HUES64 (cell line): Measurements from ENCODE around the gene JAZF1.

Source experiments
- H3K27ac ChIP-seq: 2 replicates; pipeline ENCODE4 v1.7.0; 2013; ENCODE audit warnings: low read depth, low read length, inconsistent platforms
- H3K27me3 ChIP-seq: 2 replicates; pipeline ENCODE4 v1.6.1; 2013; ENCODE audit warnings: mild to moderate bottlenecking, low read length; ENCODE audit not compliant: insufficient read depth
- H3K36me3 ChIP-seq: 2 replicates; pipeline ENCODE4 v1.6.1; 2013; ENCODE audit warnings: mild to moderate bottlenecking, low read length; ENCODE audit not compliant: insufficient read depth
- H3K4me1 ChIP-seq: 2 replicates; pipeline ENCODE4 v1.6.1; 2013; ENCODE audit warnings: mild to moderate bottlenecking, low read length, moderate library complexity; ENCODE audit not compliant: insufficient read depth
- H3K4me3 ChIP-seq: 2 replicates; pipeline ENCODE4 v1.5.1; 2013; ENCODE audit warnings: mild to moderate bottlenecking, low read length, moderate library complexity
- H3K9ac ChIP-seq: 2 replicates; pipeline ENCODE4 v1.6.1; 2013; ENCODE audit warnings: mild to moderate bottlenecking, low read depth, low read length
- H3K9me3 ChIP-seq: 2 replicates; pipeline ENCODE4 v1.6.1; 2013; ENCODE audit warnings: low read depth, low read length; ENCODE audit not compliant: insufficient read depth
- WGBS: fragments of 150-250, 120-280 bp; methylation state at CpG from one replicate; pipeline ENCODE4 v1.1.7; 2013; ENCODE audit warnings: missing lambda C conversion rate; 5-methylcytosine and 5-hydroxymethylcytosine counted together

Gene JAZF1

GRCh38 chr7:28165961-28166955 lies 14.3 kb downstream of the JAZF1 start:
- no peak overlapping the region for H3K27ac ChIP-seq
- no peaks in the 10 kb centered on the region for H3K36me3 ChIP-seq
- WGBS: 93% methylated on average over 2 of the region's 4 CpGs
- peaks cover 26% of the 10 kb centered on the region for H3K4me1 ChIP-seq
- H3K4me3 ChIP-seq: no peak overlapping the region
- no peaks in the 10 kb centered on the region for H3K27me3 ChIP-seq
- no peaks in the 10 kb centered on the region for H3K9me3 ChIP-seq
- no peak overlapping the region for H3K9ac ChIP-seq

DNA sequence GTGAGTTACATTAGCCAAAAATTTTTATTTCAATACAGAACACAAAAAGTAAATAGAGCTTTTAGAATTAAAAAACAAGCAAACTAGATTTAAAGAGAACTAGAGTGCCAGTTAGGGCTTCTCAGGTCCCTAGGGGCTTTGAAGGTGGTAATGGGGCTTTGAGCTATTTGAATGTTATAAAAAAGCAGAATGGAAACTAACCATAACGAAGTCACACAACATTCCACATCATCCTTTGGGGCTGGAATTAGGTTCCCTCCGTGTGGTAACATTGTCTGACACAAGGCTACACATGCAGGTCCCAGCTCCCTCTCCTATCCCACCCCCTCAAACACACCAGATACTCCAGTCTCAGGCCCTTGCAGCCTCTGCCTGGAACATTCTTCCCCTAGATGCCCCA lies 15.3 kb downstream of the JAZF1 start:
- Histone ChIP-seq H3K27me3 (no peaks in the 10 kb centered on the region), H3K9ac (no peak overlapping the region), H3K9me3 (no peaks in the 10 kb centered on the region), H3K4me1 (peaks cover 17% of the 10 kb centered on the region), H3K27ac (no peak overlapping the region), H3K36me3 (no peaks in the 10 kb centered on the region), H3K4me3 (no peak overlapping the region)
- 87% methylated on average over 2 of the region's 2 CpGs for WGBS

- Histone ChIP-seq H3K4me1 (peaks cover 10% of the 10 kb centered on the region; the same call in 1 of the 2 replicates), H3K36me3 (no peaks in the 10 kb centered on the region), H3K27ac (no peak overlapping the region), H3K27me3 (no peaks in the 10 kb centered on the region), H3K9me3 (no peaks in the 10 kb centered on the region), H3K4me3 (no peak overlapping the region), H3K9ac (no peak overlapping the region)
Measured at GRCh38 chr7:28163949-28164348, 16.6 kb downstream of the JAZF1 start.

DNA sequence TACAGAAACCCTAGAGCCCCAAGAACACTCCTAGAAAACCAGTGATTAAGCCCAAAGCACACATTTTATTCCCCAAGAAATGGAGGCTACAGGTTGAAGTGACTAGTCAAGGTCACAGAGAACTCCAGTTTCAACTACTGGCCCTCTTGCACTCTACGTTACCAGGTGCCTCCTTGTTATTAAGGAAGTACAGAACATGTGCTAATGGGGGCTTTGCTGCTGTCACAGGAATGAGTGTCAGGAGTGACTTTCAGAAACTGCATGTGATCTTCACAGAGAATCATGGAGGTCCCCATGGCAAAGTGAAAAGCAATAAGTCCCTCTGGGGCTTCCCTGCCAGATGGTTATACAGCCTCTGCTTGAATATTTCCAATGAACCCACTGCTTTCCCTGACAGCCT lies 19.3 kb downstream of the JAZF1 start:
- peaks cover 2% of the 10 kb centered on the region; the same call in 1 of the 2 replicates for H3K4me1 ChIP-seq
- H3K4me3 ChIP-seq: no peak overlapping the region
- H3K9ac ChIP-seq: no peak overlapping the region
- H3K9me3 ChIP-seq: no peaks in the 10 kb centered on the region
- H3K27ac ChIP-seq: no peak overlapping the region
- no peaks in the 10 kb centered on the region for H3K36me3 ChIP-seq
- WGBS: 96% methylated on average over 1 of the region's 1 CpG
- no peaks in the 10 kb centered on the region for H3K27me3 ChIP-seq

- Histone ChIP-seq H3K4me1 (no peaks in the 10 kb centered on the region), H3K36me3 (no peaks in the 10 kb centered on the region), H3K4me3 (no peak overlapping the region), H3K27ac (no peak overlapping the region), H3K9me3 (no peaks in the 10 kb centered on the region), H3K9ac (no peak overlapping the region), H3K27me3 (no peaks in the 10 kb centered on the region)
- WGBS: 91% methylated on average over 4 of the region's 4 CpGs
Measured at GRCh38 chr7:28160551-28160991, 20.0 kb downstream of the JAZF1 start.

GRCh38 chr7:28157831-28158416 lies 22.7 kb downstream of the JAZF1 start:
- Histone ChIP-seq H3K27ac (no peak overlapping the region), H3K9ac (no peak overlapping the region), H3K4me3 (no peak overlapping the region), H3K4me1 (no peaks in the 10 kb centered on the region; the same call in 1 of the 2 replicates), H3K27me3 (no peaks in the 10 kb centered on the region), H3K36me3 (no peaks in the 10 kb centered on the region), H3K9me3 (no peaks in the 10 kb centered on the region)
- 82% methylated on average over 4 of the region's 7 CpGs for WGBS

GRCh38 chr7:28157076-28157745 lies 23.4 kb downstream of the JAZF1 start:
- Histone ChIP-seq H3K27ac (no peak overlapping the region), H3K4me3 (no peak overlapping the region), H3K27me3 (no peaks in the 10 kb centered on the region), H3K9ac (no peak overlapping the region), H3K36me3 (no peaks in the 10 kb centered on the region), H3K4me1 (peaks cover 3% of the 10 kb centered on the region; the same call in 1 of the 2 replicates), H3K9me3 (no peaks in the 10 kb centered on the region)
- WGBS: 90% methylated on average over 6 of the region's 6 CpGs

- Histone ChIP-seq H3K9ac (no peak overlapping the region), H3K36me3 (no peaks in the 10 kb centered on the region), H3K4me1 (peaks cover 4% of the 10 kb centered on the region; the same call in 1 of the 2 replicates), H3K9me3 (no peaks in the 10 kb centered on the region), H3K4me3 (no peak overlapping the region), H3K27ac (no peak overlapping the region), H3K27me3 (no peaks in the 10 kb centered on the region)
- 72% methylated on average over 4 of the region's 4 CpGs for WGBS
Measured at GRCh38 chr7:28156401-28156800, 24.2 kb downstream of the JAZF1 start.

GRCh38 chr7:28155964-28156363 lies 24.6 kb downstream of the JAZF1 start:
- Histone ChIP-seq H3K36me3 (no peaks in the 10 kb centered on the region), H3K4me1 (peaks cover 4% of the 10 kb centered on the region; the same call in 1 of the 2 replicates), H3K9me3 (no peaks in the 10 kb centered on the region), H3K4me3 (no peak overlapping the region), H3K27ac (no peak overlapping the region), H3K27me3 (no peaks in the 10 kb centered on the region), H3K9ac (no peak overlapping the region)
- WGBS: 95% methylated on average over 3 of the region's 3 CpGs

DNA sequence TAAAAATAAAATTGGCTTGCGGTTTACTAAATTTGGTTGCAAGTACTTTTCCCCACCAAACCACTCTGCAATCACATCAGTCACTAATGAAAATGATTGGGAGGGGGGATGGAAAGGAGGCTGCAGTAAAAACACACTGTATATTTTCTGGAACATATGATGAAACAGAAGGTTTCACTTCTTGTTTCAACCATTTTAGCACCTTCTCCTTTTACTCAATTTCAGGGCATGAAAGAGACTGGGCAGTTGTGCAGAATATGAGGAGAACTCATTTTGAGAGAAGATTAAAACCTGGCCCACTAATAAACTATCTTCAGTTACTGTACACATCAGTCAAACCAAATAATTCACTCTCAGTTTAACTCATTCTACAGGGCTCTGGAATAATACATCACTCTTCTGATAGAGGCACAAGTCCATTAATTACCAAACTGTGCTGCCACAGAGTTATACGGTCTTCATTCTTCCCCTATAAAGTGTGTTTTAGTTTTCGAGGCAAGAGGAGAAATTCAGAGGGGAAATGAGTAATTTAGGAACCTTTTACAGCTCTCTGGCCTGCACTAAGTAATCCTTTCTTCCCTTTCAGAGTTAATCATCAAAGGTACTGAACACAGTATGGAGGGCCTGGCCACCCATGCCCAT lies 25.5 kb downstream of the JAZF1 start:
- Histone ChIP-seq H3K9ac (no peak overlapping the region), H3K27me3 (no peaks in the 10 kb centered on the region), H3K36me3 (no peaks in the 10 kb centered on the region), H3K27ac (no peak overlapping the region), H3K4me1 (peaks cover 4% of the 10 kb centered on the region; the same call in 1 of the 2 replicates), H3K4me3 (no peak overlapping the region), H3K9me3 (no peaks in the 10 kb centered on the region)
- no CpG with 5 or more reads among the region's 3 CpGs for WGBS
